Upper lobe of left lung (tissue), 4 donors: Measurements from ENCODE around the gene SPATA20.

Experiments used
- POLR2A ChIP-seq, 4 donors: fragments of 450-650 bp; IDR thresholded peaks; one replicate each; pipeline ENCODE4 v1.5.1; 2016 to 2017; ENCODE audit warnings: antibody characterized with exemption in 4 of 4, mild to moderate bottlenecking in 2 of 4
- POLR2AphosphoS5 ChIP-seq, 2 donors: sonication (generic); formaldehyde crosslinking; IDR thresholded peaks; one replicate each; pipeline ENCODE4 v1.5.1; 2017; ENCODE audit warnings: antibody characterized with exemption in 2 of 2
- TF ChIP-seq, protein P1 (sequence below), 6 experiments: fragments of 450-650 bp in 4 of 6; fragments of 200-600 bp in 2 of 6; sonication (generic) in 2 of 6; IDR thresholded peaks; one replicate each; pipeline ENCODE4 v1.5.1; 2016 to 2019; ENCODE audit warnings: antibody characterized with exemption in 6 of 6

DNA sequence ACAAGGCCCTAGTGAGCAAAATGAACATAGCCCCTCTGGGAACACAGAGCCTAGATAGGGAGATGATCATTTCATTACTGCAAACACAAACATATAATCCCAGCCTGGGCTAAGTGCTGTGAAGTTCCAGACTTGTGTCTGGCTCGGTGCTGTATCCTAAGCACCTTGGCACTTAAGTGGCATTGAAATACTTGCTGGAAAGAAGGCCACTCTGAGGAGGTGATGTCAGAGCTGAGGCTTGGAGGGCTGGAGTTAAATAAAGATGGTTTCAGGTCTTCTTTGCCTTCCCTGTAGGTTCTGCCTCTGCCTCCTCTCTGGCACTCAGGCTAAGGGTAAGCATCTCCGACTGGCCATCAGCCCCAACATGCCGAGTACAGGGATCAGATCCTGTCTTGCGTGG lies 11.1 kb downstream of the SPATA20 start:
- TF ChIP-seq, protein P1, sequence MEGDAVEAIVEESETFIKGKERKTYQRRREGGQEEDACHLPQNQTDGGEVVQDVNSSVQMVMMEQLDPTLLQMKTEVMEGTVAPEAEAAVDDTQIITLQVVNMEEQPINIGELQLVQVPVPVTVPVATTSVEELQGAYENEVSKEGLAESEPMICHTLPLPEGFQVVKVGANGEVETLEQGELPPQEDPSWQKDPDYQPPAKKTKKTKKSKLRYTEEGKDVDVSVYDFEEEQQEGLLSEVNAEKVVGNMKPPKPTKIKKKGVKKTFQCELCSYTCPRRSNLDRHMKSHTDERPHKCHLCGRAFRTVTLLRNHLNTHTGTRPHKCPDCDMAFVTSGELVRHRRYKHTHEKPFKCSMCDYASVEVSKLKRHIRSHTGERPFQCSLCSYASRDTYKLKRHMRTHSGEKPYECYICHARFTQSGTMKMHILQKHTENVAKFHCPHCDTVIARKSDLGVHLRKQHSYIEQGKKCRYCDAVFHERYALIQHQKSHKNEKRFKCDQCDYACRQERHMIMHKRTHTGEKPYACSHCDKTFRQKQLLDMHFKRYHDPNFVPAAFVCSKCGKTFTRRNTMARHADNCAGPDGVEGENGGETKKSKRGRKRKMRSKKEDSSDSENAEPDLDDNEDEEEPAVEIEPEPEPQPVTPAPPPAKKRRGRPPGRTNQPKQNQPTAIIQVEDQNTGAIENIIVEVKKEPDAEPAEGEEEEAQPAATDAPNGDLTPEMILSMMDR (IDR thresholded peaks at IDR 0.05), result no peak
- TF ChIP-seq POLR2A (IDR thresholded peaks at IDR 0.05), result no peak
- no peak for TF ChIP-seq POLR2AphosphoS5 (IDR thresholded peaks at IDR 0.05)
